GM12878 (cell line): Measurements from ENCODE around the gene RRBP1. TPM values are rescaled to one million over a fixed set of nuclear protein-coding genes. Genes with fewer than 3 reads are reported as not detected.

ENCODE experiments used
- BMI1 ChIP-seq: fragments of 450-650 bp; IDR thresholded peaks from 2 replicates; pipeline ENCODE4 v1.6.1; 2016; ENCODE audit warnings: mild to moderate bottlenecking, moderate library complexity, borderline replicate concordance
- CTCF ChIP-seq, 3 experiments: IDR thresholded peaks in 2 of 3; conservative IDR thresholded peaks in 1 of 3; 2 replicates each; pipeline ENCODE4 v1.5.1; 2011; ENCODE audit warnings: low read depth in 3 of 3, low read length in 3 of 3, mild to moderate bottlenecking in 3 of 3, control low read depth in 2 of 3, moderate library complexity in 2 of 3, inconsistent platforms in 1 of 3, mixed read lengths in 1 of 3; ENCODE audit not compliant: control insufficient read depth in 2 of 3, insufficient read depth in 1 of 3; ENCODE audit errors: extremely low read depth in 1 of 3
- E2F4 ChIP-seq: IDR thresholded peaks from 2 replicates; pipeline ENCODE4 v1.6.1; 2012; ENCODE audit warnings: low read depth, low read length, improper control_type of control experiment
- FOXK2 ChIP-seq: fragments of 450-650 bp; IDR thresholded peaks from 2 replicates; pipeline ENCODE4 v1.6.1; 2017; ENCODE audit warnings: mild to moderate bottlenecking, moderate library complexity
- IKZF2 ChIP-seq, 2 experiments: fragments of 450-650 bp; IDR thresholded peaks; 2 replicates each; pipeline ENCODE4 v1.6.1; 2017; ENCODE audit warnings: mild to moderate bottlenecking in 2 of 2, moderate library complexity in 2 of 2
- NFIC ChIP-seq: IDR thresholded peaks from 2 replicates; pipeline ENCODE4 v1.6.1; 2012; ENCODE audit warnings: low read depth, mild to moderate bottlenecking, inconsistent platforms, low read length, moderate library complexity
- polyA plus RNA-seq, 11 experiments: library from polyadenylated mRNA; depleted of rRNA in 4 of 11; unstranded in 6 of 11; stranded (reverse) in 5 of 11; fragments of >200 nt; fragmentation: Nextera tagmentation in 4 of 11; fragmentation: Illumina TruSeq in 1 of 11; extraction: Ambion mirVana in 4 of 11; extraction: Trizol in 1 of 11; gene quantifications; 1 replicate in 1 of 11; 2 replicates in 10 of 11; pipeline versions ENCODE4 v1.2.1 to v1.2.3, GENCODE V29; 2011 to 2016; ENCODE audit warnings: inconsistent platforms in 2 of 11, missing spikeins in 2 of 11, low read depth in 1 of 11
- total RNA-seq, 4 experiments: library from RNA; depleted of rRNA in 3 of 4; stranded (reverse); fragments of >200 nt in 3 of 4; fragmentation: Illumina TruSeq in 1 of 4; extraction: Trizol in 1 of 4; gene quantifications; 2 replicates each; pipeline versions ENCODE4 v1.2.1 to v1.2.3, GENCODE V29; 2013 to 2021
- TF ChIP-seq, protein P1 (sequence below): fragments of 450-650 bp; IDR thresholded peaks from 2 replicates; pipeline ENCODE4 v1.6.1; 2018; ENCODE audit warnings: borderline replicate concordance, mild to moderate bottlenecking; ENCODE audit not compliant: partially characterized antibody
- TF ChIP-seq, protein P2 (sequence below): fragments of 150-350 bp; IDR thresholded peaks from 2 replicates; pipeline ENCODE4 v1.6.1; 2014; ENCODE audit warnings: mild to moderate bottlenecking, low read depth, low read length

RRBP1 gene
- total and polyA plus RNA-seq, 10 of the 15 experiments (the other 5 are each of a cell fraction or from before 2014, with no cell fraction given): 1.2 to 57.4 (median 24.6) TPM

DNA sequence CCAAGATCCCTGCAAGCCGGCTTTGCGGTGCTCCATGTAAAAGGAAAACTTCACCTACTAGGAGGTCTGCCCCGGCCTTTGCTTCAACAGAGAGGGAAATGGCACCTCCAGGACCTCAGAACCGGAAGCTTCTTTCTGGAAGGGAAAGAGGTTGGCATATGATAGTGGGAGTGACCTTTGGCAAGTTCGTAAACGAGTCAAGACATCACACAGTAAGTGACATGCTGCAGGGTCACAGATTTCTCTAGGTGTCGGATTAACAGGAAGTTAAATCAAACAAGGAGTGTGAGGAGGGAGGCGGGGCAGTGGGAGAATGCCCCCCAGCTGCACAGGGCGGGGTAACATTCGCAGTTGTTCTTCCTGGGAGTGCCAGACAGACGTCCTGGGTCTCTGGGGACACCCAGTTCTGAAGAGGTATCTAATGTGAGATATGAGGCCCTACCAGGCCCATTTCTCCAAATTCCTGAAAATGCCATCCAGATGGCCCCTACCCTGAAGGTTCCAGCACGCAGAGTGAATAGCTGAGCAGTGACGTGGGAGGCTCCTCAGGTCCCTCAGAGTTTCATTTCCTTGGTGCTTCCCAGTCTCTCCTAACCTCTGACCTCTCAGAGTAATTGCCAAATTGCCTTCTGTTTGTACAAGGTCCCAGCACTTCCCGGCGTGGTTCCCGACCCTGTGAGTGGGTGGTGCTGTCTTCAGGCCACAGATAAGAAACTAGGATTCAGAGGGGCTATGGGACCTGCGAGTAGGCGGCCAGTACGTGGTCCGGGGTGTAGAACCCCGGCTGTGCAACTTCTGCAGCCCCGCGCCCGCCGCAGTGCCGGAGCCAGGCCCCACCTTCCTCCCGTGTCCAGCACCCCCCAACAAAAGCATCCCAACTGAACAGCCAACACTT is 1.9 kb downstream of the RRBP1 start (continued):
- TF ChIP-seq CTCF (IDR thresholded peaks at IDR 0.05 in 2 of 3, conservative IDR thresholded peaks at IDR 0.05 in 1 of 3; ENCODE audit: control insufficient read depth in 2 of 3, extremely low read depth in 1 of 3, insufficient read depth in 1 of 3, low read depth in 3 of 3, low read length in 3 of 3) (0 out of 6 replicates have a peak, but pooled peaks of 1 of the 3 experiments have one; percentile 0), NFIC (no peak), BMI1 (no peak), IKZF2 (IDR thresholded peaks at IDR 0.05) (no peak), FOXK2 (no peak), E2F4 (no peak)
- TF ChIP-seq, protein P1, sequence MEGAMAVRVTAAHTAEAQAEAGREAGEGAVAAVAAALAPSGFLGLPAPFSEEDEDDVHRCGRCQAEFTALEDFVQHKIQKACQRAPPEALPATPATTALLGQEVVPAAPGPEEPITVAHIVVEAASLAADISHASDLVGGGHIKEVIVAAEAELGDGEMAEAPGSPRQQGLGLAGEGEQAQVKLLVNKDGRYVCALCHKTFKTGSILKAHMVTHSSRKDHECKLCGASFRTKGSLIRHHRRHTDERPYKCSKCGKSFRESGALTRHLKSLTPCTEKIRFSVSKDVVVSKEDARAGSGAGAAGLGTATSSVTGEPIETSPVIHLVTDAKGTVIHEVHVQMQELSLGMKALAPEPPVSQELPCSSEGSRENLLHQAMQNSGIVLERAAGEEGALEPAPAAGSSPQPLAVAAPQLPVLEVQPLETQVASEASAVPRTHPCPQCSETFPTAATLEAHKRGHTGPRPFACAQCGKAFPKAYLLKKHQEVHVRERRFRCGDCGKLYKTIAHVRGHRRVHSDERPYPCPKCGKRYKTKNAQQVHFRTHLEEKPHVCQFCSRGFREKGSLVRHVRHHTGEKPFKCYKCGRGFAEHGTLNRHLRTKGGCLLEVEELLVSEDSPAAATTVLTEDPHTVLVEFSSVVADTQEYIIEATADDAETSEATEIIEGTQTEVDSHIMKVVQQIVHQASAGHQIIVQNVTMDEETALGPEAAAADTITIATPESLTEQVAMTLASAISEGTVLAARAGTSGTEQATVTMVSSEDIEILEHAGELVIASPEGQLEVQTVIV: no peak
- TF ChIP-seq, protein P2, sequence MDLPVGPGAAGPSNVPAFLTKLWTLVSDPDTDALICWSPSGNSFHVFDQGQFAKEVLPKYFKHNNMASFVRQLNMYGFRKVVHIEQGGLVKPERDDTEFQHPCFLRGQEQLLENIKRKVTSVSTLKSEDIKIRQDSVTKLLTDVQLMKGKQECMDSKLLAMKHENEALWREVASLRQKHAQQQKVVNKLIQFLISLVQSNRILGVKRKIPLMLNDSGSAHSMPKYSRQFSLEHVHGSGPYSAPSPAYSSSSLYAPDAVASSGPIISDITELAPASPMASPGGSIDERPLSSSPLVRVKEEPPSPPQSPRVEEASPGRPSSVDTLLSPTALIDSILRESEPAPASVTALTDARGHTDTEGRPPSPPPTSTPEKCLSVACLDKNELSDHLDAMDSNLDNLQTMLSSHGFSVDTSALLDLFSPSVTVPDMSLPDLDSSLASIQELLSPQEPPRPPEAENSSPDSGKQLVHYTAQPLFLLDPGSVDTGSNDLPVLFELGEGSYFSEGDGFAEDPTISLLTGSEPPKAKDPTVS: no peak
